Suprapubic skin (tissue), 4 donors: ENCODE results near the gene FAM217B. TPM values are rescaled to one million over a fixed set of nuclear protein-coding genes. Genes with fewer than 3 reads are reported as not detected.
"Not testable (repeated sequence)": the region's sequence is repeated elsewhere in the genome, so short reads cannot be mapped to it uniquely, and the experiment has no call there.

ENCODE experiments used
- DNase-seq, 2 donors: peaks; one replicate each; pipeline ENCODE4 v3.0.0-alpha.2; 2019; ENCODE audit warnings: low spot score in 2 of 2
- H3K27ac ChIP-seq: fragments of 200-600 bp; sonication (generic); one replicate; pipeline ENCODE4 v1.5.1; 2019
- H3K27me3 ChIP-seq: fragments of 200-600 bp; sonication (generic); one replicate; pipeline ENCODE4 v1.5.1; 2019
- H3K36me3 ChIP-seq: fragments of 200-600 bp; sonication (generic); one replicate; pipeline ENCODE4 v1.5.1; 2019
- H3K4me1 ChIP-seq: fragments of 200-600 bp; sonication (generic); one replicate; pipeline ENCODE4 v1.5.1; 2019
- H3K4me3 ChIP-seq: fragments of 200-600 bp; sonication (generic); one replicate; pipeline ENCODE4 v1.5.1; 2019; ENCODE audit warnings: mild to moderate bottlenecking
- H3K9me3 ChIP-seq: fragments of 200-600 bp; sonication (generic); one replicate; pipeline ENCODE4 v1.5.1; 2019
- EP300 ChIP-seq: sonication (generic); formaldehyde crosslinking; IDR thresholded peaks from one replicate; pipeline ENCODE4 v1.6.1; 2017; ENCODE audit warnings: antibody characterized with exemption
- POLR2A ChIP-seq, 2 donors: fragments of 450-650 bp; IDR thresholded peaks; one replicate each; pipeline ENCODE4 v1.6.1; 2017; ENCODE audit warnings: antibody characterized with exemption in 2 of 2, mild to moderate bottlenecking in 2 of 2, moderate library complexity in 2 of 2
- POLR2AphosphoS5 ChIP-seq, 3 donors: sonication (generic); formaldehyde crosslinking; IDR thresholded peaks; one replicate each; pipeline ENCODE4 v1.6.1; 2017; ENCODE audit warnings: antibody characterized with exemption in 3 of 3
- WGBS: methylation state at CpG from one replicate; pipeline ENCODE4 v1.1.5; 2018; 5-methylcytosine and 5-hydroxymethylcytosine counted together
- total RNA-seq, 4 donors: library from RNA; depleted of rRNA; stranded (reverse); fragments of >200 nt; gene quantifications; one replicate each; pipeline ENCODE4 v1.1.0, GENCODE V29; 2016
- TF ChIP-seq, protein P1 (sequence below), 2 donors: fragments of 200-600 bp in 1 of 2; fragments of 450-650 bp in 1 of 2; sonication (generic) in 1 of 2; IDR thresholded peaks; one replicate each; pipeline ENCODE4 v1.5.1; 2016 to 2019; ENCODE audit warnings: antibody characterized with exemption in 2 of 2, mild to moderate bottlenecking in 1 of 2, moderate library complexity in 1 of 2

FAM217B gene
- total RNA-seq, 4 donors from 2014 or later: 2.8 to 12.9 (median 6.0) TPM

DNA sequence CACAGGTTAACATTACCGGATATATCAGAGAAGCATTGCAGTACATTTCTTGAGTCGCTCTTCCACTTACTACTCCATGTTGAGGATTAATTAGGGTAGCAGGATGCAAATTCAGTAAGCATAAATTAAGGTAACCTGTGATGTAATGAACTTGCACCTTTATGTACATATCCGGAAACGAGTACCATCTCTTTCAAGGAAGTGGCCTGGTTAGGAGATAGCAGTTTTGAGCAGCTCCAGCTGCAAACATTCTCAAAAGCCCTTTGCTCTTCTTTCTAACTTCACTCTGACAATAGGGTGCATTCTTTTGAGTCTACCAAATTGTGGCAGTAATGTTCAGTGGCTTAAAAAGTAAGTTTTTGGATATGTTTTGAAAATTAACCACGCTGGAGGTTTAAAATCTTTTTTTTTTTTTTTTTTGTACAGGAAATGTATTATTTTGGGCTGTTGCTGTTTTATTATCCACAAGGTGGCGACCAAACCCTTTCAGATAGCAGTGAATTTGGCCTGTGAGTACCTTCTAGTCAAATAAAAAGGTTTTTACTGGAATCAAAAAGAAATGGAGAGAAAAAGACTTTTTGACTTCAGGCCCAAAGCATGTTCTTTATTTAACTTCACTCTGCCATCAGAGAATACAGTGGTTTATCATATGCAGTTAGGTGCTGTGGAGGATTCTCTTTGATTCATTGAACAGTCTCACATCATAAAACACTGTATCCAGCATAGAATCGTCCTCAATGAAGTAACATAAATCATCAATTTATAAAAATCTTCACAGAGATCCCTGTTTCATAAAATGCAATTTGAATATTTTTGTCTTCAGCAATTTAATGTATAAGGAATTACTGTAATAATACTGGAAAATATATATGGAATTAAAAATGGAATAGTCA, 8.9 kb downstream of the FAM217B start:
- H3K4me3 ChIP-seq: no peak overlapping the region
- H3K27me3 ChIP-seq: no peaks in the 10 kb centered on the region
- TF ChIP-seq, protein P1, sequence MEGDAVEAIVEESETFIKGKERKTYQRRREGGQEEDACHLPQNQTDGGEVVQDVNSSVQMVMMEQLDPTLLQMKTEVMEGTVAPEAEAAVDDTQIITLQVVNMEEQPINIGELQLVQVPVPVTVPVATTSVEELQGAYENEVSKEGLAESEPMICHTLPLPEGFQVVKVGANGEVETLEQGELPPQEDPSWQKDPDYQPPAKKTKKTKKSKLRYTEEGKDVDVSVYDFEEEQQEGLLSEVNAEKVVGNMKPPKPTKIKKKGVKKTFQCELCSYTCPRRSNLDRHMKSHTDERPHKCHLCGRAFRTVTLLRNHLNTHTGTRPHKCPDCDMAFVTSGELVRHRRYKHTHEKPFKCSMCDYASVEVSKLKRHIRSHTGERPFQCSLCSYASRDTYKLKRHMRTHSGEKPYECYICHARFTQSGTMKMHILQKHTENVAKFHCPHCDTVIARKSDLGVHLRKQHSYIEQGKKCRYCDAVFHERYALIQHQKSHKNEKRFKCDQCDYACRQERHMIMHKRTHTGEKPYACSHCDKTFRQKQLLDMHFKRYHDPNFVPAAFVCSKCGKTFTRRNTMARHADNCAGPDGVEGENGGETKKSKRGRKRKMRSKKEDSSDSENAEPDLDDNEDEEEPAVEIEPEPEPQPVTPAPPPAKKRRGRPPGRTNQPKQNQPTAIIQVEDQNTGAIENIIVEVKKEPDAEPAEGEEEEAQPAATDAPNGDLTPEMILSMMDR (IDR thresholded peaks at IDR 0.05): peak; percentile 51 to 56
- no peak for TF ChIP-seq POLR2AphosphoS5 (IDR thresholded peaks at IDR 0.05)
- no peak overlapping the region for H3K27ac ChIP-seq
- peaks cover 18% of the 10 kb centered on the region for H3K4me1 ChIP-seq
- H3K36me3 ChIP-seq: peaks cover 12% of the 10 kb centered on the region
- 43% methylated on average over 7 of the region's 7 CpGs for WGBS
- no peaks in the 10 kb centered on the region for H3K9me3 ChIP-seq
- DNase-seq: no peak

GRCh38 chr20:59949911-59950310, 9.7 kb downstream of the FAM217B start:
- TF ChIP-seq POLR2A (IDR thresholded peaks at IDR 0.05): no peak
- Histone ChIP-seq H3K4me1 (peaks cover 18% of the 10 kb centered on the region), H3K4me3 (no peak overlapping the region), H3K36me3 (peaks cover 4% of the 10 kb centered on the region), H3K27ac (no peak overlapping the region), H3K9me3 (no peaks in the 10 kb centered on the region), H3K27me3 (no peaks in the 10 kb centered on the region)
- DNase-seq: no peak
- WGBS: 83% methylated on average over 6 of the region's 6 CpGs

DNA sequence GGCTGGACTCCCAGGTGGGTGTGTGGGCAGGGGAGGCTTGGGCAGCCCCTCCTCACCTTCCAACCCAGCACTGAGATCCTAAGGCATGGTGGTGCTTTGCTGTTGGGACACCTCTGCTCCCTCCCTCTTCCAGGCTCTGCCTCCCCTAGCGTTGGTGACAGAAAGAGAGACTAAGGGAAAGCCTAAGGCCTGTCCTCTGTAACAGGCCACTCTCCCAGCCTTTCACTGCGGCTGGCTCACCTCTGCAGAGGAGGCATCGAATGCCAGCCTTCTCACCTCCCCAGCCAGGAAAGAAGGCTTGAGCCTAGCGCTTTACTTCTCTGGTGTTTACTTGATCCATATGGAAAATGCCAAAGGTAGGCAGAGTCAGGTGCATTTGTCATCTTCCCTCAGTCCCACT, 14.5 kb downstream of the FAM217B start:
- DNase-seq: no peak
- H3K4me3 ChIP-seq: no peak overlapping the region
- H3K27me3 ChIP-seq: no peaks in the 10 kb centered on the region
- H3K9me3 ChIP-seq: no peaks in the 10 kb centered on the region
- no peaks in the 10 kb centered on the region for H3K4me1 ChIP-seq
- no peak for TF ChIP-seq POLR2A (IDR thresholded peaks at IDR 0.05)
- TF ChIP-seq, protein P1 (IDR thresholded peaks at IDR 0.05): no peak
- no peak for TF ChIP-seq POLR2AphosphoS5 (IDR thresholded peaks at IDR 0.05)
- no peak for TF ChIP-seq EP300
- no peak overlapping the region for H3K27ac ChIP-seq
- 95% methylated on average over 4 of the region's 4 CpGs for WGBS
- H3K36me3 ChIP-seq: no peaks in the 10 kb centered on the region

DNA sequence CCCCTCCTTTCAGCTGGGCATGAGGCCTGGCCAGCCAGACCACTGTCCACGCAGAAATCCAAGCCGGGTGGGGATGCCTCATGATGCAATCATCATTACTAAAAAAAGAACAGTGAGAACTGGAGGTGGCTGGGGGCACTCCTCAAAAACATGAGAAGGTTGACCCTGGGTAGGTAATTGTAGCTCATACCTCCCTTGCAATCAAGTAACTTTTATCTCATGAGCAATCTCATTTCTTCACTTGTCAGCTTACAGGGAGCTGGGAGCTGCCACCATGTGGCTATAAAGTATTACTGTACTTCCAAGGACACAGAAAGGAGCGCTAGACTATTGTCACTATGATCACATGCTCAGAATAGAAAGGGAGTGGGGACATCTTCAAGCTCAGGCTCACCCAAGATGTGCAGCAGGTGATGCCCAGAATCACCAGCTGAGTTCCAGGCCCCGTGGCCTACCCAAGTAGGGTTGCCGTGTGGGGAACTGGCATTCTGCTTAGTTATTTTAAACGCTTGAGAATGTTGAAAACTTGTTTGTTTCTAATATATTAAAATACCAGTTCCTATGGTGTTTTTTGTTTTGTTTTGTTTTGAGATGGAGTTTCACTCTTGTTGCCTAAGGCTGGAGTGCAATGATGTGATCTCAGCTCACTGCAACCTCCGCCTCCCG, 15.1 kb downstream of the FAM217B start:
- Histone ChIP-seq H3K27ac (no peak overlapping the region), H3K4me3 (no peak overlapping the region), H3K9me3 (no peaks in the 10 kb centered on the region), H3K4me1 (no peaks in the 10 kb centered on the region), H3K27me3 (no peaks in the 10 kb centered on the region), H3K36me3 (no peaks in the 10 kb centered on the region)
- WGBS: 83% methylated on average over 8 of the region's 8 CpGs
- TF ChIP-seq, protein P1 (IDR thresholded peaks at IDR 0.05): no peak
- no peak for TF ChIP-seq POLR2AphosphoS5 (IDR thresholded peaks at IDR 0.05)
- TF ChIP-seq POLR2A (IDR thresholded peaks at IDR 0.05): no peak
- TF ChIP-seq EP300: no peak
- no peak for DNase-seq

- not testable (repeated sequence) for H3K9me3 ChIP-seq, H3K4me3 ChIP-seq, H3K27ac ChIP-seq, H3K27me3 ChIP-seq, DNase-seq, H3K4me1 ChIP-seq, H3K36me3 ChIP-seq
These were observed 17.4 kb downstream of the FAM217B start for GRCh38 chr20:59957568-59957967.

DNA sequence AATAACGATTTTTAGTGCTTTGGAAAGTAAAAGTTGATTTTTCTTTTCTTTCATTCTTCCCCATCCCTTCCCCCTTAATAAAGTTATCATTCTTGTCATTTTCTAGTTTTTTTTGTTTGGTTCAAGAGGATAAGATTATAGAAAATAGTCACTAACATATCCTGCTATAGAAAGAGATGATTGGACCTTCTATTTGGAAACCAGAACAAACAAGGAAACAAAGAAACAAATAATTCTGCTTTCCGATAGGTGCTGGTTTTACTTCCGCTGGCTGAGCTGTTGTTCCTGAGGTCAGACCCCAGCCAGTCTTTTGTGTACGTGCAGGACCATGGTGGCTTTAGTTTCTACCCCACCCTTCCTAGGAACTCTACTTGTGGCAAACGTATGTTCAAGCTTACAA, 17.9 kb downstream of the FAM217B start, which contains the start of gene CDH26:
Gene CDH26, plus strand, starts transcription at position 301 of the 400 bp plus-strand sequence. CDS start 304 bp downstream, outside the sequence.
- no peak within 1 kb of the TSS for H3K4me3 ChIP-seq
- WGBS: 88% methylated on average over 5 of the region's 5 CpGs
- DNase-seq: no peak
- TF ChIP-seq EP300 (no peak), POLR2AphosphoS5 (IDR thresholded peaks at IDR 0.05) (no peak), POLR2A (IDR thresholded peaks at IDR 0.05) (no peak)
- TF ChIP-seq, protein P1 (IDR thresholded peaks at IDR 0.05): no peak
- no peaks in the 10 kb centered on the region for H3K27me3 ChIP-seq
- H3K36me3 ChIP-seq: no peaks in the 10 kb centered on the region
- no peak within 1 kb of the TSS for H3K27ac ChIP-seq
- no peaks in the 10 kb centered on the region for H3K9me3 ChIP-seq
- peaks cover 8% of the 10 kb centered on the region for H3K4me1 ChIP-seq
